ENCODE measurements around the gene STARD3. TPM values are rescaled to one million over a fixed set of nuclear protein-coding genes. Genes with fewer than 3 reads are reported as not detected.

Gene STARD3
- total and polyA plus RNA-seq, 2 of the 13 experiments (the other 11 are each of a cell fraction or from before 2014, with no cell fraction given): 34.6 to 100 TPM

- TF ChIP-seq RBAK (CRISPR knock-in tag; IDR thresholded peaks at IDR 0.05) (no peak), ARID4A (CRISPR knock-in tag; IDR thresholded peaks at IDR 0.05; ENCODE audit: borderline replicate concordance) (peak; percentile 87), DNMT1 (CRISPR knock-in tag; IDR thresholded peaks at IDR 0.05) (no peak), RARG (CRISPR knock-in tag; IDR thresholded peaks at IDR 0.05; ENCODE audit: low read depth) (no peak), IRF2 (CRISPR knock-in tag; IDR thresholded peaks at IDR 0.05) (peak; percentile 88; the same call in 1 of the 2 replicates), ZBTB44 (CRISPR knock-in tag; IDR thresholded peaks at IDR 0.05) (no peak), NFKB2 (CRISPR knock-in tag; IDR thresholded peaks at IDR 0.05; ENCODE audit: borderline replicate concordance) (peak; percentile 82; the same call in 1 of the 2 replicates), GTF3A (CRISPR knock-in tag; conservative IDR thresholded peaks at IDR 0.05) (no peak), ZNF761 (CRISPR knock-in tag; conservative IDR thresholded peaks at IDR 0.05) (0 out of 2 replicates have a peak, but pooled peaks have one; percentile 30), ZNF580 (CRISPR knock-in tag; IDR thresholded peaks at IDR 0.05; ENCODE audit: borderline replicate concordance, low read depth) (peak; percentile 82)
- TF ChIP-seq, protein P1, sequence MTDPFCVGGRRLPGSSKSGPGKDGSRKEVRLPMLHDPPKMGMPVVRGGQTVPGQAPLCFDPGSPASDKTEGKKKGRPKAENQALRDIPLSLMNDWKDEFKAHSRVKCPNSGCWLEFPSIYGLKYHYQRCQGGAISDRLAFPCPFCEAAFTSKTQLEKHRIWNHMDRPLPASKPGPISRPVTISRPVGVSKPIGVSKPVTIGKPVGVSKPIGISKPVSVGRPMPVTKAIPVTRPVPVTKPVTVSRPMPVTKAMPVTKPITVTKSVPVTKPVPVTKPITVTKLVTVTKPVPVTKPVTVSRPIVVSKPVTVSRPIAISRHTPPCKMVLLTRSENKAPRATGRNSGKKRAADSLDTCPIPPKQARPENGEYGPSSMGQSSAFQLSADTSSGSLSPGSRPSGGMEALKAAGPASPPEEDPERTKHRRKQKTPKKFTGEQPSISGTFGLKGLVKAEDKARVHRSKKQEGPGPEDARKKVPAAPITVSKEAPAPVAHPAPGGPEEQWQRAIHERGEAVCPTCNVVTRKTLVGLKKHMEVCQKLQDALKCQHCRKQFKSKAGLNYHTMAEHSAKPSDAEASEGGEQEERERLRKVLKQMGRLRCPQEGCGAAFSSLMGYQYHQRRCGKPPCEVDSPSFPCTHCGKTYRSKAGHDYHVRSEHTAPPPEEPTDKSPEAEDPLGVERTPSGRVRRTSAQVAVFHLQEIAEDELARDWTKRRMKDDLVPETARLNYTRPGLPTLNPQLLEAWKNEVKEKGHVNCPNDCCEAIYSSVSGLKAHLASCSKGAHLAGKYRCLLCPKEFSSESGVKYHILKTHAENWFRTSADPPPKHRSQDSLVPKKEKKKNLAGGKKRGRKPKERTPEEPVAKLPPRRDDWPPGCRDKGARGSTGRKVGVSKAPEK (CRISPR knock-in tag; IDR thresholded peaks at IDR 0.05; ENCODE audit: borderline replicate concordance): no peak
- TF ChIP-seq, protein P2, sequence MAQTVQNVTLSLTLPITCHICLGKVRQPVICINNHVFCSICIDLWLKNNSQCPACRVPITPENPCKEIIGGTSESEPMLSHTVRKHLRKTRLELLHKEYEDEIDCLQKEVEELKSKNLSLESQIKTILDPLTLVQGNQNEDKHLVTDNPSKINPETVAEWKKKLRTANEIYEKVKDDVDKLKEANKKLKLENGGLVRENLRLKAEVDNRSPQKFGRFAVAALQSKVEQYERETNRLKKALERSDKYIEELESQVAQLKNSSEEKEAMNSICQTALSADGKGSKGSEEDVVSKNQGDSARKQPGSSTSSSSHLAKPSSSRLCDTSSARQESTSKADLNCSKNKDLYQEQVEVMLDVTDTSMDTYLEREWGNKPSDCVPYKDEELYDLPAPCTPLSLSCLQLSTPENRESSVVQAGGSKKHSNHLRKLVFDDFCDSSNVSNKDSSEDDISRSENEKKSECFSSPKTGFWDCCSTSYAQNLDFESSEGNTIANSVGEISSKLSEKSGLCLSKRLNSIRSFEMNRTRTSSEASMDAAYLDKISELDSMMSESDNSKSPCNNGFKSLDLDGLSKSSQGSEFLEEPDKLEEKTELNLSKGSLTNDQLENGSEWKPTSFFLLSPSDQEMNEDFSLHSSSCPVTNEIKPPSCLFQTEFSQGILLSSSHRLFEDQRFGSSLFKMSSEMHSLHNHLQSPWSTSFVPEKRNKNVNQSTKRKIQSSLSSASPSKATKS (CRISPR knock-in tag; IDR thresholded peaks at IDR 0.05): no peak; the same call in 1 of the 2 replicates
- TF ChIP-seq, protein P3, sequence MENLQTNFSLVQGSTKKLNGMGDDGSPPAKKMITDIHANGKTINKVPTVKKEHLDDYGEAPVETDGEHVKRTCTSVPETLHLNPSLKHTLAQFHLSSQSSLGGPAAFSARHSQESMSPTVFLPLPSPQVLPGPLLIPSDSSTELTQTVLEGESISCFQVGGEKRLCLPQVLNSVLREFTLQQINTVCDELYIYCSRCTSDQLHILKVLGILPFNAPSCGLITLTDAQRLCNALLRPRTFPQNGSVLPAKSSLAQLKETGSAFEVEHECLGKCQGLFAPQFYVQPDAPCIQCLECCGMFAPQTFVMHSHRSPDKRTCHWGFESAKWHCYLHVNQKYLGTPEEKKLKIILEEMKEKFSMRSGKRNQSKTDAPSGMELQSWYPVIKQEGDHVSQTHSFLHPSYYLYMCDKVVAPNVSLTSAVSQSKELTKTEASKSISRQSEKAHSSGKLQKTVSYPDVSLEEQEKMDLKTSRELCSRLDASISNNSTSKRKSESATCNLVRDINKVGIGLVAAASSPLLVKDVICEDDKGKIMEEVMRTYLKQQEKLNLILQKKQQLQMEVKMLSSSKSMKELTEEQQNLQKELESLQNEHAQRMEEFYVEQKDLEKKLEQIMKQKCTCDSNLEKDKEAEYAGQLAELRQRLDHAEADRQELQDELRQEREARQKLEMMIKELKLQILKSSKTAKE (CRISPR knock-in tag; IDR thresholded peaks at IDR 0.05; ENCODE audit: borderline replicate concordance): 0 out of 2 replicates have a peak, but pooled peaks have one; percentile 32
These were observed 50.9 kb downstream of the STARD3 start, which contains the start of gene PGAP3 (continued) for GRCh38 chr17:39687546-39688474.

Measured in HepG2 (cell line).